GM12878 (cell line): ENCODE measurements around the gene KDM1B. TPM values are rescaled to one million over a fixed set of nuclear protein-coding genes. Genes with fewer than 3 reads are reported as not detected.

Experiments used
- ATAC-seq: fragments of 200-7000 bp; cut with Tn5 transposase; 3 replicates; pipeline ENCODE4 v1.9.1; 2020; ENCODE audit warnings: mild to moderate bottlenecking, moderate library complexity
- BruUV-seq: library from RNA; stranded (reverse); fragments of 400-500 nt; replicated peaks from 2 replicates; lab custom pipeline; 2021; lab: Mats Ljungman, UMichigan
- CTCF ChIA-PET: fragments of 300-600 bp; sonication (Branson Sonifier 250); formaldehyde crosslinking; extraction: SDS; loops from one replicate; lab custom pipeline; 2021; ENCODE audit warnings: inconsistent platforms; lab: Yijun Ruan, JAX
- POLR2A ChIA-PET: fragments of 350-600 bp; formaldehyde crosslinking; extraction: SDS; loops from one replicate; lab custom pipeline; 2021; ENCODE audit warnings: inconsistent platforms; lab: Charles Lee
- RAD21 ChIA-PET: fragments of 300-600 bp; sonication (Branson Sonifier 250); formaldehyde crosslinking; loops from one replicate; lab custom pipeline; 2023; ENCODE audit warnings: antibody characterized with exemption; ENCODE audit not compliant: unreplicated experiment; lab: Charles Lee
- SMC1A ChIA-PET: fragments of 300-600 bp; sonication (Branson Sonifier 250); formaldehyde crosslinking; loops from one replicate; lab custom pipeline; 2023; ENCODE audit not compliant: unreplicated experiment, uncharacterized antibody; lab: Charles Lee
- DNase-seq: peaks from one replicate; pipeline ENCODE4 v3.0.0-alpha.2; 2011; ENCODE audit warnings: low read depth, low spot score
- FAIRE-seq: peaks from 3 replicates; lab custom pipeline; 2011; peaks lifted over from hg19 to GRCh38; lab: Jason Lieb, UNC
- H2AFZ ChIP-seq: 2 replicates; pipeline ENCODE4 v1.6.0; 2011; ENCODE audit warnings: low read depth, low read length, control low read depth; ENCODE audit not compliant: control insufficient read depth
- H3K27ac ChIP-seq: 2 replicates; pipeline ENCODE4 v1.5.1; 2011; ENCODE audit warnings: control low read depth; ENCODE audit not compliant: control insufficient read depth, insufficient read depth
- H3K27me3 ChIP-seq, 2 experiments: replicated peaks in 1 of 2; 2 replicates each; pipeline versions ENCODE4 v1.6.0 to v1.6.1; 2011; ENCODE audit warnings: low read length in 1 of 2; ENCODE audit not compliant: control insufficient read depth in 2 of 2, insufficient read depth in 2 of 2
- H3K36me3 ChIP-seq, 2 experiments: 2 replicates each; pipeline ENCODE4 v1.5.1; 2011; ENCODE audit warnings: low read length in 1 of 2; ENCODE audit not compliant: control insufficient read depth in 2 of 2, insufficient read depth in 2 of 2
- H3K4me1 ChIP-seq: 2 replicates; pipeline ENCODE4 v1.6.1; 2011; ENCODE audit warnings: mild to moderate bottlenecking, low read length, moderate library complexity, mixed read lengths; ENCODE audit not compliant: control insufficient read depth, insufficient read depth
- H3K4me2 ChIP-seq: 2 replicates; pipeline ENCODE4 v1.6.0; 2011; ENCODE audit warnings: control low read depth; ENCODE audit not compliant: control insufficient read depth, insufficient read depth
- H3K4me3 ChIP-seq: fragments of 200-600 bp; sonication (generic); 2 replicates; pipeline ENCODE4 v1.5.1; 2016
- H3K79me2 ChIP-seq: 2 replicates; pipeline ENCODE4 v1.6.0; 2011; ENCODE audit warnings: low read length; ENCODE audit not compliant: control insufficient read depth, insufficient read depth
- H3K9ac ChIP-seq: 2 replicates; pipeline ENCODE4 v1.8.0; 2011; ENCODE audit warnings: low read length, control low read depth, mixed read lengths; ENCODE audit not compliant: control insufficient read depth, insufficient read depth
- H3K9me3 ChIP-seq: replicated peaks from 3 replicates; pipeline ENCODE4 v1.5.1; 2011; ENCODE audit warnings: mild to moderate bottlenecking, low read length; ENCODE audit not compliant: control insufficient read depth, insufficient read depth
- H4K20me1 ChIP-seq: 2 replicates; pipeline ENCODE4 v1.6.0; 2011; ENCODE audit not compliant: control insufficient read depth, insufficient read depth
- BACH1 ChIP-seq: fragments of 450-650 bp; IDR thresholded peaks from 2 replicates; pipeline ENCODE4 v1.6.1; 2017; ENCODE audit warnings: mild to moderate bottlenecking, borderline replicate concordance
- CBX5 ChIP-seq: sonication (generic); IDR thresholded peaks from 2 replicates; pipeline ENCODE4 v1.6.1; 2016; ENCODE audit warnings: low read depth, moderate library complexity, mild to moderate bottlenecking, inconsistent platforms
- HDGF ChIP-seq: fragments of 450-650 bp; IDR thresholded peaks from 2 replicates; pipeline ENCODE4 v1.6.1; 2016; ENCODE audit warnings: antibody characterized with exemption
- SP1 ChIP-seq: IDR thresholded peaks from one replicate; pipeline ENCODE4 v1.6.1; 2011; ENCODE audit warnings: low read depth, low read length
- TCF7 ChIP-seq: IDR thresholded peaks from 2 replicates; pipeline ENCODE4 v1.6.1; 2014; ENCODE audit warnings: antibody characterized with exemption, borderline replicate concordance
- ZNF384 ChIP-seq: IDR thresholded peaks from 2 replicates; pipeline ENCODE4 v1.6.1; 2012; ENCODE audit warnings: low read depth, mild to moderate bottlenecking, low read length, improper control_type of control experiment, borderline replicate concordance
- WGBS: methylation state at CpG from one replicate; pipeline ENCODE4 v1.1.6; 2016; ENCODE audit warnings: low lambda C conversion rate; ENCODE audit not compliant: insufficient replicate concordance, insufficient coverage; ENCODE audit errors: missing lambda C conversion rate; 5-methylcytosine and 5-hydroxymethylcytosine counted together
- in situ Hi-C: fragments of 300-500 bp; cut with MboI; formaldehyde crosslinking; loops from 9 replicates; pipeline ENCODE4 v1.14.3; 2018; ENCODE audit warnings: mixed read lengths
- intact Hi-C: fragments of 100-400 bp; cut with micrococcal nuclease; formaldehyde crosslinking; loops from one replicate; pipeline ENCODE4 v1.14.2; 2022; ENCODE audit not compliant: unreplicated experiment
- polyA plus RNA-seq, 11 experiments: library from polyadenylated mRNA; depleted of rRNA in 4 of 11; unstranded in 6 of 11; stranded (reverse) in 5 of 11; fragments of >200 nt; fragmentation: Nextera tagmentation in 4 of 11; fragmentation: Illumina TruSeq in 1 of 11; extraction: Ambion mirVana in 4 of 11; extraction: Trizol in 1 of 11; gene quantifications; 1 replicate in 1 of 11; 2 replicates in 10 of 11; pipeline versions ENCODE4 v1.2.1 to v1.2.3, GENCODE V29; 2011 to 2016; ENCODE audit warnings: inconsistent platforms in 2 of 11, missing spikeins in 2 of 11, low read depth in 1 of 11
- total RNA-seq, 4 experiments: library from RNA; depleted of rRNA in 3 of 4; stranded (reverse); fragments of >200 nt in 3 of 4; fragmentation: Illumina TruSeq in 1 of 4; extraction: Trizol in 1 of 4; gene quantifications; 2 replicates each; pipeline versions ENCODE4 v1.2.1 to v1.2.3, GENCODE V29; 2013 to 2021
- TF ChIP-seq, protein P1 (sequence below): IDR thresholded peaks from 2 replicates; pipeline ENCODE4 v1.6.1; 2011; ENCODE audit warnings: low read depth, mild to moderate bottlenecking, low read length, moderate library complexity, borderline replicate concordance; ENCODE audit errors: extremely low read depth
- TF ChIP-seq, protein P2 (sequence below): fragments of 450-650 bp; IDR thresholded peaks from 2 replicates; pipeline ENCODE4 v1.6.1; 2017; ENCODE audit warnings: mild to moderate bottlenecking, moderate library complexity
- TF ChIP-seq, protein P3 (sequence below): IDR thresholded peaks from 2 replicates; pipeline ENCODE4 v1.6.1; 2011; ENCODE audit warnings: low read depth, low read length, improper control_type of control experiment, borderline replicate concordance

Gene KDM1B
- total and polyA plus RNA-seq, 10 of the 15 experiments (the other 5 are each of a cell fraction or from before 2014, with no cell fraction given), result 1.7 to 22.5 (median 13.9) TPM

DNA sequence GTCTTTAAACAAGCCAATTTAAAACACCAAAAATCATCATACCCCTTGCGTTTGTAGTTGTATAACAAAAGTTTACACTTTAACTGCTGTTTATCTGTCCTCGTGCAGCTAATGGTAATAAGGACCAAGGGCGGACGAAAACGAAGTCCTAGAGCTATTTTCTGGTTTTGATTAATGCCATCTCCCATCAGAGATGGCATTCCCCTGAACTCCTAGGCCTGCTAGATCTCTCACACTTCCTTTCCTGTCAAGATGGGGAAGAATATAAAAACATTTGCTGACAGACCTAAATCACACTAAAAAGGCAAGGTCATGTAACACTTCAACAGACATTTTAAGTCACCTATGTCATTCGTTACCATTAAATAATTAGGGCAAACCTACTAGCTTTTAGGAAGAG is 99.6 kb downstream of the KDM1B start:
- no peaks in the 10 kb centered on the region for H3K27me3 ChIP-seq
- H3K4me3 ChIP-seq, result no peak overlapping the region
- CTCF ChIA-PET, result interaction anchor here (0.8 to 1.2 kb wide), 3 partner anchors 13 to 41 kb away, joined by 3 read pairs; no protein-coding TSS in a partner anchor
- no peak overlapping the region for H2AFZ ChIP-seq
- intact Hi-C loops, result no loop called here
- DNase-seq, result no peak
- H3K36me3 ChIP-seq, result peaks cover 4 to 35% of the 10 kb centered on the region in 2 experiments
- TF ChIP-seq SP1 (no peak), ZNF384 (no peak), BACH1 (no peak), CBX5 (no peak), TCF7 (no peak), HDGF (no peak)
- TF ChIP-seq, protein P1, sequence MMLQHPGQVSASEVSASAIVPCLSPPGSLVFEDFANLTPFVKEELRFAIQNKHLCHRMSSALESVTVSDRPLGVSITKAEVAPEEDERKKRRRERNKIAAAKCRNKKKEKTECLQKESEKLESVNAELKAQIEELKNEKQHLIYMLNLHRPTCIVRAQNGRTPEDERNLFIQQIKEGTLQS, result no peak
- TF ChIP-seq, protein P2, sequence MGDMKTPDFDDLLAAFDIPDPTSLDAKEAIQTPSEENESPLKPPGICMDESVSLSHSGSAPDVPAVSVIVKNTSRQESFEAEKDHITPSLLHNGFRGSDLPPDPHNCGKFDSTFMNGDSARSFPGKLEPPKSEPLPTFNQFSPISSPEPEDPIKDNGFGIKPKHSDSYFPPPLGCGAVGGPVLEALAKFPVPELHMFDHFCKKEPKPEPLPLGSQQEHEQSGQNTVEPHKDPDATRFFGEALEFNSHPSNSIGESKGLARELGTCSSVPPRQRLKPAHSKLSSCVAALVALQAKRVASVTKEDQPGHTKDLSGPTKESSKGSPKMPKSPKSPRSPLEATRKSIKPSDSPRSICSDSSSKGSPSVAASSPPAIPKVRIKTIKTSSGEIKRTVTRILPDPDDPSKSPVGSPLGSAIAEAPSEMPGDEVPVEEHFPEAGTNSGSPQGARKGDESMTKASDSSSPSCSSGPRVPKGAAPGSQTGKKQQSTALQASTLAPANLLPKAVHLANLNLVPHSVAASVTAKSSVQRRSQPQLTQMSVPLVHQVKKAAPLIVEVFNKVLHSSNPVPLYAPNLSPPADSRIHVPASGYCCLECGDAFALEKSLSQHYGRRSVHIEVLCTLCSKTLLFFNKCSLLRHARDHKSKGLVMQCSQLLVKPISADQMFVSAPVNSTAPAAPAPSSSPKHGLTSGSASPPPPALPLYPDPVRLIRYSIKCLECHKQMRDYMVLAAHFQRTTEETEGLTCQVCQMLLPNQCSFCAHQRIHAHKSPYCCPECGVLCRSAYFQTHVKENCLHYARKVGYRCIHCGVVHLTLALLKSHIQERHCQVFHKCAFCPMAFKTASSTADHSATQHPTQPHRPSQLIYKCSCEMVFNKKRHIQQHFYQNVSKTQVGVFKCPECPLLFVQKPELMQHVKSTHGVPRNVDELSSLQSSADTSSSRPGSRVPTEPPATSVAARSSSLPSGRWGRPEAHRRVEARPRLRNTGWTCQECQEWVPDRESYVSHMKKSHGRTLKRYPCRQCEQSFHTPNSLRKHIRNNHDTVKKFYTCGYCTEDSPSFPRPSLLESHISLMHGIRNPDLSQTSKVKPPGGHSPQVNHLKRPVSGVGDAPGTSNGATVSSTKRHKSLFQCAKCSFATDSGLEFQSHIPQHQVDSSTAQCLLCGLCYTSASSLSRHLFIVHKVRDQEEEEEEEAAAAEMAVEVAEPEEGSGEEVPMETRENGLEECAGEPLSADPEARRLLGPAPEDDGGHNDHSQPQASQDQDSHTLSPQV, result no peak
- TF ChIP-seq, protein P3, sequence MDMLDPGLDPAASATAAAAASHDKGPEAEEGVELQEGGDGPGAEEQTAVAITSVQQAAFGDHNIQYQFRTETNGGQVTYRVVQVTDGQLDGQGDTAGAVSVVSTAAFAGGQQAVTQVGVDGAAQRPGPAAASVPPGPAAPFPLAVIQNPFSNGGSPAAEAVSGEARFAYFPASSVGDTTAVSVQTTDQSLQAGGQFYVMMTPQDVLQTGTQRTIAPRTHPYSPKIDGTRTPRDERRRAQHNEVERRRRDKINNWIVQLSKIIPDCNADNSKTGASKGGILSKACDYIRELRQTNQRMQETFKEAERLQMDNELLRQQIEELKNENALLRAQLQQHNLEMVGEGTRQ, result no peak
- 97% methylated on average over 6 of the region's 6 CpGs for WGBS
- H3K4me1 ChIP-seq, result peaks cover 4% of the 10 kb centered on the region
- FAIRE-seq, result no peak
- H3K79me2 ChIP-seq, result peaks cover 70% of the 10 kb centered on the region
- BruUV-seq, result TSS peak; percentile 40
- RAD21 ChIA-PET, result interaction anchor here (1.0 kb wide), 1 partner anchor 32 kb away, joined by 3 read pairs; no protein-coding TSS in a partner anchor
- H4K20me1 ChIP-seq, result no peaks in the 10 kb centered on the region; the same call in 1 of the 2 replicates
- in situ Hi-C loops, result no loop called here
- H3K27ac ChIP-seq, result no peak overlapping the region
- POLR2A ChIA-PET, result interaction anchor here (1.0 kb wide), 1 partner anchor 549 kb away, joined by 3 read pairs; no protein-coding TSS in a partner anchor
- no peak overlapping the region for H3K9ac ChIP-seq
- ATAC-seq, result no peak
- H3K4me2 ChIP-seq, result no peak overlapping the region
- SMC1A ChIA-PET, result interaction anchor here (0.8 to 1.5 kb wide), 4 partner anchors 8 to 98 kb away, joined by 3 to 6 read pairs (median 3); no protein-coding TSS in a partner anchor
- peaks cover 2% of the 10 kb centered on the region; the same call in 2 of the 3 replicates for H3K9me3 ChIP-seq
